Peyer's patch (tissue), 4 donors: ENCODE data around the gene MAGEA10. TPM values are rescaled to one million over a fixed set of nuclear protein-coding genes. Genes with fewer than 3 reads are reported as not detected.
"Not testable (repeated sequence)": the region's sequence is repeated elsewhere in the genome, so short reads cannot be mapped to it uniquely, and the experiment has no call there.

Experiments
- DNase-seq, 3 donors: peaks; one replicate each; pipeline ENCODE4 v3.0.0-alpha.2; 2017 to 2019
- H3K27ac ChIP-seq, 4 donors: fragments of 200-600 bp; sonication (generic); one replicate each; pipeline ENCODE4 v1.5.1; 2016 to 2019
- H3K27me3 ChIP-seq, 2 donors: fragments of 200-600 bp; sonication (generic); one replicate each; pipeline ENCODE4 v1.5.1; 2019
- H3K36me3 ChIP-seq, 3 donors: fragments of 200-600 bp; sonication (generic); one replicate each; pipeline ENCODE4 v1.5.1; 2016 to 2019
- H3K4me1 ChIP-seq, 4 donors: fragments of 200-600 bp; sonication (generic); one replicate each; pipeline ENCODE4 v1.5.1; 2016 to 2019
- H3K4me3 ChIP-seq, 4 donors: fragments of 200-600 bp; sonication (generic); 1 replicate in 3 of 4; 2 replicates in 1 of 4; pipeline ENCODE4 v1.5.1; 2016 to 2019; ENCODE audit warnings: mild to moderate bottlenecking in 1 of 4
- H3K9me3 ChIP-seq, 4 donors: fragments of 200-600 bp; sonication (generic); one replicate each; pipeline ENCODE4 v1.5.1; 2016 to 2019; ENCODE audit warnings: mild to moderate bottlenecking in 1 of 4
- POLR2A ChIP-seq, 2 donors: fragments of 450-650 bp; IDR thresholded peaks; one replicate each; pipeline ENCODE4 v1.5.1; 2017; ENCODE audit warnings: antibody characterized with exemption in 2 of 2, mild to moderate bottlenecking in 2 of 2, moderate library complexity in 2 of 2
- total RNA-seq, 4 donors: library from RNA; depleted of rRNA; stranded (reverse); fragments of >200 nt; gene quantifications; one replicate each; pipeline ENCODE4 v1.1.0, GENCODE V29; 2016
- TF ChIP-seq, protein P1 (sequence below), 6 experiments: fragments of 450-650 bp in 4 of 6; fragments of 200-600 bp in 2 of 6; sonication (generic) in 1 of 6; IDR thresholded peaks; one replicate each; pipeline ENCODE4 v1.5.1; 2017 to 2019; ENCODE audit warnings: antibody characterized with exemption in 6 of 6, mild to moderate bottlenecking in 3 of 6, moderate library complexity in 1 of 6

The MAGEA10 gene
- not detected for total RNA-seq

GRCh38 chrX:152138388-152138784 lies at the start of gene MAGEA10:
MAGEA10 (minus strand) TSS chrX:152138577; CDS start chrX:152135620, 2,957 bp downstream.
- no peak for TF ChIP-seq POLR2A (IDR thresholded peaks at IDR 0.05)
- TF ChIP-seq, protein P1, sequence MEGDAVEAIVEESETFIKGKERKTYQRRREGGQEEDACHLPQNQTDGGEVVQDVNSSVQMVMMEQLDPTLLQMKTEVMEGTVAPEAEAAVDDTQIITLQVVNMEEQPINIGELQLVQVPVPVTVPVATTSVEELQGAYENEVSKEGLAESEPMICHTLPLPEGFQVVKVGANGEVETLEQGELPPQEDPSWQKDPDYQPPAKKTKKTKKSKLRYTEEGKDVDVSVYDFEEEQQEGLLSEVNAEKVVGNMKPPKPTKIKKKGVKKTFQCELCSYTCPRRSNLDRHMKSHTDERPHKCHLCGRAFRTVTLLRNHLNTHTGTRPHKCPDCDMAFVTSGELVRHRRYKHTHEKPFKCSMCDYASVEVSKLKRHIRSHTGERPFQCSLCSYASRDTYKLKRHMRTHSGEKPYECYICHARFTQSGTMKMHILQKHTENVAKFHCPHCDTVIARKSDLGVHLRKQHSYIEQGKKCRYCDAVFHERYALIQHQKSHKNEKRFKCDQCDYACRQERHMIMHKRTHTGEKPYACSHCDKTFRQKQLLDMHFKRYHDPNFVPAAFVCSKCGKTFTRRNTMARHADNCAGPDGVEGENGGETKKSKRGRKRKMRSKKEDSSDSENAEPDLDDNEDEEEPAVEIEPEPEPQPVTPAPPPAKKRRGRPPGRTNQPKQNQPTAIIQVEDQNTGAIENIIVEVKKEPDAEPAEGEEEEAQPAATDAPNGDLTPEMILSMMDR (IDR thresholded peaks at IDR 0.05) = no peak
- H3K36me3 ChIP-seq = no peaks in the 10 kb centered on the region

DNA sequence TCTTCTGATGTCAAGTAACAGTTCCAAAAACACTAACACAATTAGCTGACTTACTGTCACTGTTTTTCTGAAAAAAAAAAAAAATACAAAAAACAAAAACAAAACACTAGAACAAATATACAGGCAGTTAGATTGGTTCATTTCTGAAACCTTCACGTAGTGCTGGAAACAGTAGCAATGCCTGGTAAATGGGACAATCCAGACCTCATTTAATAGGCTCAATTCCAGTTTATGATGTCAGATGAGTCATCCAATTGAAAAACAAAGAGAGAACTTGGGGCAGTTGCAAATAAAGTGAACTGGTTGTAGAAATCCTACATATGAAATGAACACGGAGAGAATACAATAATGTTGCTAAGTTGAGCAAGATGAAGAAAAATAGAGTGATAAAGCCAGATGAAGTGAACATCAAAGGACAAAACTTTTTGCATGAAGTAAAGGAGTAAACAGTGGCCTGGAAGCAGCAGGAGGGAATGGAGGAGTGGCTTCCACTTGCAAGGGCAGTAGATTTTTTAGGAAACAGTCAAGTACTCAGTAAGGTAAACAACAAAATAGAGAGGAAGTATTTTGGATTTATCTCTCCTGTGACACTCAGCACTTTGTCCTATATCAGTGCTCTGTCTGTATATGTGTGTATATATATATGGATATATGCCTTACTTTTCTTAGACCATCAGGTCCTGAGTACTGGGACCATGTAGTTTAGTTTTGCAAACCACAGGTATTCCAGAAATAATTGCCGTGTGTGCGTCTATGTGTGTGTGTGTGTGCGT lies 39.3 kb upstream of the MAGEA10 start:
- H3K4me3 ChIP-seq = no peak overlapping the region
- TF ChIP-seq, protein P1 (IDR thresholded peaks at IDR 0.05) = no peak
- no peak for TF ChIP-seq POLR2A (IDR thresholded peaks at IDR 0.05)
- no peak for DNase-seq
- H3K9me3 ChIP-seq = no peaks in the 10 kb centered on the region
- H3K27ac ChIP-seq = no peak overlapping the region
- no peaks in the 10 kb centered on the region for H3K4me1 ChIP-seq
- no peaks in the 10 kb centered on the region for H3K36me3 ChIP-seq
- no peaks in the 10 kb centered on the region for H3K27me3 ChIP-seq

More at GRCh38 chrX:152138388-152138784, at the start of gene MAGEA10:
- no peak for DNase-seq
- no peaks in the 10 kb centered on the region for H3K4me1 ChIP-seq
- no peaks in the 10 kb centered on the region for H3K9me3 ChIP-seq
- no peak within 1 kb of the TSS for H3K27ac ChIP-seq
- no peak within 1 kb of the TSS for H3K4me3 ChIP-seq
- H3K27me3 ChIP-seq = no peaks in the 10 kb centered on the region

- no peak for DNase-seq
- no peaks in the 10 kb centered on the region for H3K36me3 ChIP-seq
- H3K9me3 ChIP-seq = no peaks in the 10 kb centered on the region
- TF ChIP-seq, protein P1 (IDR thresholded peaks at IDR 0.05) = no peak
- no peak for TF ChIP-seq POLR2A (IDR thresholded peaks at IDR 0.05)
- no peak overlapping the region for H3K4me3 ChIP-seq
- H3K4me1 ChIP-seq = no peaks in the 10 kb centered on the region
- no peak overlapping the region for H3K27ac ChIP-seq
- H3K27me3 ChIP-seq = no peaks in the 10 kb centered on the region
These were observed 38.7 kb upstream of the MAGEA10 start for GRCh38 chrX:152177052-152177451.

GRCh38 chrX:152175892-152176291 lies 37.5 kb upstream of the MAGEA10 start:
- H3K4me3 ChIP-seq, H3K27me3 ChIP-seq, H3K9me3 ChIP-seq, H3K4me1 ChIP-seq, DNase-seq, H3K27ac ChIP-seq, H3K36me3 ChIP-seq: not testable (repeated sequence)

GRCh38 chrX:152173923-152174322 lies 35.5 kb upstream of the MAGEA10 start:
- H3K4me3 ChIP-seq, H3K4me1 ChIP-seq, DNase-seq, H3K27me3 ChIP-seq, H3K36me3 ChIP-seq, H3K9me3 ChIP-seq, H3K27ac ChIP-seq: not testable (repeated sequence)

- no peaks in the 10 kb centered on the region for H3K36me3 ChIP-seq
- TF ChIP-seq POLR2A (IDR thresholded peaks at IDR 0.05) = no peak
- TF ChIP-seq, protein P1 (IDR thresholded peaks at IDR 0.05) = no peak
- H3K27ac ChIP-seq = no peak overlapping the region
- H3K4me1 ChIP-seq = no peaks in the 10 kb centered on the region
- DNase-seq = no peak
- H3K27me3 ChIP-seq = no peaks in the 10 kb centered on the region
- H3K4me3 ChIP-seq = no peak overlapping the region
- no peaks in the 10 kb centered on the region for H3K9me3 ChIP-seq
These were observed 32.2 kb upstream of the MAGEA10 start for GRCh38 chrX:152170621-152171020.
